Bronchus fibroblast of lung (primary cell): ENCODE results near the gene EPGN. TPM values are rescaled to one million over a fixed set of nuclear protein-coding genes. Genes with fewer than 3 reads are reported as not detected.

Source experiments
- total RNA-seq: library from RNA; depleted of rRNA; stranded (reverse); fragments of >200 nt; gene quantifications from 2 replicates; pipeline ENCODE4 v1.2.3, GENCODE V29; 2015

EPGN gene
- not detected in 2 replicates for total RNA-seq

DNA sequence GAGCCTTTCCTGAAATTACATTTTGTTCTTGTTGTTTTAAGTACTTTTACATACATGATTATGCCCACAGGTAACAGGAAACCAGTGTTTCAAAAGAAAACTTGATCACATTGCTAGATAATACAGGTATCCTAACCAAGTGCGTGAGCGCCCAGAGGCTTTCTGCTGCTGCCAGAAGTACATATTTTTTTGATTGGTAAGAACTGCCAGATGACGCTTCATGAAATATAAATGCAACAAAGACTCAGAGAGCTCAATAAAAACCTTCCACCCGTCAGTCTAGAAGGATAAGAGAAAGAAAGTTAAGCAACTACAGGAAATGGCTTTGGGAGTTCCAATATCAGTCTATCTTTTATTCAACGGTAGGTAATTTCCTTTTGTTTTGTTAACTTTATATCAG is at the start of gene EPGN:
EPGN (plus strand) TSS at position 256 of the 400 bp plus-strand sequence; CDS start at position 320, 64 bp downstream.

DNA sequence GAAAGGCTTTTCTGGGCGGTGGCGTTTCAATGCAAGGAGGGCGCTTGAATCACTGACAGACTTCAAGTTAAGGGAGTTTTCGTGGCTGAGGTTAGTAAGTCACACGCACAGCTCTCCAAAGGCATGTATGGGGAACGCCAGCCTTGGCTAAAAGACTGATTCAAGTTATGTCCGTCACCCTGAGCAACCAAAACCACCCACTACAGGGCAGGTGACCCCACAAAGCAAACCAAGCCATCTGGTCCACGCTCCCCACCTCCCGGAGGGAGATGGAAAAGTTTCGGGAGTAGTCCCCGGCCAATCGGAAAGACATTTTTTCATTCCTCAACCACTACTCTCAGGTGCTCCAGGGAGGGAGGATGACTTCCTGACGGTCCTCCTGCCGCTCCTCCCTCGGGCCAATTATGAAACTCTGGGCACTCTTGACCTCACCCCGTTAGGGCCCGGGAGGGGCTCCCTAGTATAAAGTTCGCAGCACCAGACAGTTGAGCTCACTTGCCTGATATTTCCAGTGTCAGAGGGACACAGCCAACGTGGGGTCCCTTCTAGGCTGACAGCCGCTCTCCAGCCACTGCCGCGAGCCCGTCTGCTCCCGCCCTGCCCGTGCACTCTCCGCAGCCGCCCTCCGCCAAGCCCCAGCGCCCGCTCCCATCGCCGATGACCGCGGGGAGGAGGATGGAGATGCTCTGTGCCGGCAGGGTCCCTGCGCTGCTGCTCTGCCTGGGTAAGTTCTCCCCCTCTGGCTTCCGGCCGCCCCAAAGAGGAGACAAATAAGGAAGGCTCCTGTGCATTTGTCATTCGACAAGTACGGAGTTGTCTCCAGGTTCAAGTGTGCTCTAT is 56.6 kb downstream of the EPGN start, which contains the start of gene EREG:
EREG (plus strand) TSS at position 494 of the 840 bp plus-strand sequence; CDS start at position 658, 164 bp downstream.

Other genes starting within 250 kb of the EPGN start
- gene CXCL2, start 209.3 kb upstream of the EPGN start, total RNA-seq: 5.5 and 6.4 TPM in 2 replicates
- gene MTHFD2L, start 150.4 kb upstream of the EPGN start, total RNA-seq: 4.9 and 10.9 TPM in 2 replicates
- gene EREG, start 56.7 kb downstream of the EPGN start, total RNA-seq: 5.1 and 5.9 TPM in 2 replicates
- 10.0 and 19.0 TPM in 2 replicates for gene AREG, start 136.7 kb downstream of the EPGN start, total RNA-seq